Amygdala (tissue), 56 donors: ENCODE results near the gene ACTN1.

ENCODE experiments used
- DNase-seq, 56 donors: peaks; one replicate each; lab custom pipeline; 2025; lab: John Stamatoyannopoulos, UW

ACTN1 gene

GRCh38 chr14:68971411-68972035 is 7.6 kb downstream of the ACTN1 start:
- DNase-seq, result peak in 1 of 56 donors; percentile 22

DNA sequence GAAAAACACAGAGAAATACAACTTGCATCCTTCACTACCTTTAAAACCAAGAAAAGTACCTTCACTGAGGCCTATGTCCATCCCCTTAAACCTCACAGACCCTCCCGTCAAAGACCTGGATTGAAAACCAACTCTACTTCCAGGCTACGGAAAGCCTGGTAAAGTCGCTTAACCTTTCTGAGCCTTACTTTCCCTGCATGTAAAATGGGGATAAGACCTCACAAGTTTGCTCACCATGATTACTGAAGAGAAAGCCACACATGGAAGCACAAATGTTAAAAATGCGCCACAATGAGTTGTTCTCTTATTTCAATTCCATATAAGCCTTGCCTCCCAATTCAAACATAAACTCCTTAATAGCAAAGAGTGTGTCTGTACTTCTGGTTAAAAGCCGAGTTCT is 8.4 kb downstream of the ACTN1 start:
- no peak for DNase-seq

- no peak for DNase-seq
Observed at GRCh38 chr14:68970038-68970612, 9.0 kb downstream of the ACTN1 start.

DNA sequence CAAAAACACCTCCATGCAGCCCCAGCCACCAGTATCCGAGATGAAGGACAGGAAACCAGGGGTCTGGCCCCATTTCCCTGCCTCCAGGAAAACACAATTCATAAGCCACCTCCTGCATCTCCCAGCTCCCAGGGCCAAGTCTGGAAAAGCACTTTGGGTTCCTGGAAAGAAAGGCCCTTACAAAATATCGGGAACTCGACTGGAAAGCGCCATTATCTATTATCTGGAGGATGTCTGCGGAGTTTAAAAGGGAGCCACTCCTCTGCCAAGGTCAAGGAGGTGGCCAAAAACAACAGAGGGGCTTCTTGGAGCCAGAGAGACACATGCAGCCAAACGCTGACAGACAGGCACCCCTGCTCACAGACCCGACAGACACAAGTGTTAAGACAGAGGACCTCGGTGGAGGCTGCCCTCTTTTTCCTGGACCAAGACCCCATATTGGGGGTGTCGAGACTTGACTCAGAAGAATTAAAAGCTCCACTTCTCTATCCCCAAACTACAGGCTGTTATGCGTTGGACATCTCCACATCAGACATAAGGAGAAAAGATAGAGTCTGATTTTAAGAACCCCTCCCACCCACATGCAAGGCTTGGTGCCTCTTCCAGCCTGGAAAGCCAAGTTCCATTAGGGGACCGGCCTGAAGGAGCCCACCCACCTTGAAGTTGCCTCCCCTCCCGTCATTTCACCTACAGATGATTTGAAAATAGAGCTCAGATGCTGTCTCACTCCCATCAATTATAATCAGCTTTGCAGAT is 9.6 kb downstream of the ACTN1 start:
- DNase-seq, result no peak

GRCh38 chr14:68968721-68969120 is 10.4 kb downstream of the ACTN1 start:
- no peak for DNase-seq

DNA sequence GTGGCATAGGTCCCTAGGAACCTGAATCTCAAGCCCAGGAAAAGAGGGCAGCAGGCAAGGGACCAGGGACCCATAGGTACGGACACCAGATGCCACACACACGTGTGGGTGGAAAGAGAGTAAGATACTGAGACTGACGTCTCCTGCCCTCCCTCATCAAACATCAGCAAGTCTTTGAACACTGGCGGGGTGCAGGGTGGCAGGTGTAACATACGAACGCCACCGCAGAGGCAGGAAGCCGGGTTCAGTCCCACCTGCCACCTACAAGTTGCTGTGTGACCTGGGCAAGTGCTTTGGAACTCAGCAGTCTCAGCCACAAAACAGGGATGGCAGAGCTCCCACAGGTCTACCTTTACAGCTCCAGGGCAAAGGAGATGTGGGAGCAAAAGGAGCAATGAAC is 11.1 kb downstream of the ACTN1 start:
- no peak for DNase-seq

DNA sequence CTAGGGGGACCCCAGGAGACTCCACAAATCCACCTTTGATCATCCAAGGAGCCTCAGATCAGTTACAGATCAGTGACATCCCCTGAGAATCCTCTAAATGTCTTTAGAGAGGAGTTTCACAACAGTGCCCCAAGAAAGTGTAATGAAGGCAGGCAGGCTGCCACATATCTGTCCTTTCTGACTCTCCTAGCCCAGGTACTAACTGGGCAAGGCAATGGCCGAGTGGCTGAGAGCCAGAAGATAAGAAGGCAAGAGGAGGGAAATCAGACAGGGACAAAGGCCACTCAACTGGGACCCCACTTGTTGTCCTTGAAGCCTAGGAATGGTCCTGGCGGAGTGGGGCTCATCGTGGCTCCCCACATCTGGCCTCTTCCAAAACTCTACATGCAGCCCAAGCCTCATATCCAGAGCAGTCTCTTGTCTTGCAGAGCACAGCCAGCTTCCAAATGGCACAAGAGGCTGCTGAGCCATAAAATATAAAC is 11.6 kb downstream of the ACTN1 start:
- DNase-seq, result no peak

DNA sequence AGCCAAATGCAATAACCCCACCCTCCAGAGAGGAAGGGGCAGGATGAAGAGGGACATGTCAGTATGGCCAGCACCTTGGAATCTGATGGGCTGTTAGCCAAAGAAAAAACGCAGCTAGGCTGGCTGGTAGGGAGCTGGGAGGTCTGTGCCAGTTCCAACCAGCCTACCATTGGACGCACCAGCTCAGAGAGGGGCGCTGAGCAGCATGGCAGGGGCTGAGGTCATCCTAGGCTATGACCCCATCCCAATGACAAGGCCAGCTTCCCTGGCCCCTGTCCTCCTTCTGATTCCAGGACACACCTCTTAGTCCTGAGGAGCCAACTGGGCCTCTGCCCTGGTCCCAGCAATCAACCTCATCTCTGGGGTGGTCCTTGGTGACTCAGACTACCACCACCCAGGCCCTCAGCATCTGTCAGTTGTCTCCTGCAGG is 12.2 kb downstream of the ACTN1 start:
- no peak for DNase-seq

- DNase-seq, result peak in 1 of 56 donors; percentile 15
Observed at GRCh38 chr14:68965261-68965761, 13.8 kb downstream of the ACTN1 start.

GRCh38 chr14:68964300-68965093 is 14.6 kb downstream of the ACTN1 start:
- peak in 1 of 56 donors; percentile 20 for DNase-seq

GRCh38 chr14:68962681-68963080 is 16.4 kb downstream of the ACTN1 start:
- DNase-seq, result no peak

DNA sequence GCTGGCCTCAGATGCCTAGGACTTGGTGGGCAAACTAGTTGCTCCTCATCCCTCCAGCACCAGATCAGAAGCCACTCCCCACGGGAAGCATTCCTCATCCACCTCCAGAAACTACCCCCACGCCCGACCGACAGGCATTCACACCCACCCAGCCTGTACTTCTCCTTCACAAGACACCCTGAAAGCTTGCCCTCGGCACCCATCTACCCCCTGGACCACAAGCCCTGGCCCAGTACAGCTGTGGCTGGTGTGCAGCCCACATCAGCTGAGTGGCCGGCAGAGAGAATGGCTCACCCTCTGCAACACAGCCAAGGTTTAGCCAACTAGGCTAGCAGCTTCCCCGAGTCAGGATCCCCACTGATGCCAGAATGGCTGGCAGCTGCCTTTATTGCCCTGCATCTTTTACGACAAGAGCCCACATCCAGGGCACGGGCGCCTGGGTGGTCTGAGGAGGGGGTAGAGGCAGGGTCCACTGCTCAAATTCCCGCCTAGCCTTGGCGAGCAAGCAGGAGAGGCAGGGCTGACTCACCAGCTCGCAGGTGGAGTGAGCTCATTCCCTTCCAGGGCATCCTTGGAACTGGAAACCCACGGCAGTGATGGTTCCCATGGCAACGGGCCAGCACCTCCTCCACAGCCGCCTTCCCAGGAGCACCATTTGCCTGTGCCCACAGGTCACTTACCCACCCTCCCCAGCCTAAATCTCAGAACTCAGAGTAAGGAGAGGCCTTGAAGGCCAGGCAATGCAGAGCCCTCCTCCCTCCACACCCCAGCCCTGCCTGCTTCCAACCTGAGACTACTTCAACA is 17.1 kb downstream of the ACTN1 start:
- DNase-seq, result peak in 37 of 56 donors; percentile 10 to 77 (median 45)

GRCh38 chr14:68961361-68961760 is 17.7 kb downstream of the ACTN1 start:
- no peak for DNase-seq

- no peak for DNase-seq
Observed at GRCh38 chr14:68960123-68960522, 19.0 kb downstream of the ACTN1 start.

DNA sequence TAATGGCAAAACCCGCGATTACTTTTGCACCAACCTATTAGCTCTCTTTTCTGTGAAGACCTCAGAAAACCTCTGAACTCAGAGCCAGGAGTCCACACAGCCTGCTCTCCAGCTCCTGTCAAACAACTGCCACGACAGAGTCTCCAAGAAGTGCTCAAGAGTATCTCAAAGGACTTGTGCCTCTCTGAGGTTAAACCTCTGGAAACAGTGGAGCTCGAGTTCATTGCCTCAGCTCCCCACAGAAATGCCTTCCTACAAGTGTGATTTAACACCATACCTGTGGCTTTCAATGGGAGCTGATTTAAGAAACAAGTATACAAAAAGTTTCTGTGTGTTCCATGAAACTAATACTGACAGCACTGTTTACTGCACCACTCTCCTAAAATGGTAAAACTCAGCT is 20.1 kb downstream of the ACTN1 start:
- no peak for DNase-seq

GRCh38 chr14:68958553-68958952 is 20.5 kb downstream of the ACTN1 start:
- no peak for DNase-seq

- DNase-seq, result no peak
Observed at GRCh38 chr14:68957775-68958174, 21.3 kb downstream of the ACTN1 start.

DNA sequence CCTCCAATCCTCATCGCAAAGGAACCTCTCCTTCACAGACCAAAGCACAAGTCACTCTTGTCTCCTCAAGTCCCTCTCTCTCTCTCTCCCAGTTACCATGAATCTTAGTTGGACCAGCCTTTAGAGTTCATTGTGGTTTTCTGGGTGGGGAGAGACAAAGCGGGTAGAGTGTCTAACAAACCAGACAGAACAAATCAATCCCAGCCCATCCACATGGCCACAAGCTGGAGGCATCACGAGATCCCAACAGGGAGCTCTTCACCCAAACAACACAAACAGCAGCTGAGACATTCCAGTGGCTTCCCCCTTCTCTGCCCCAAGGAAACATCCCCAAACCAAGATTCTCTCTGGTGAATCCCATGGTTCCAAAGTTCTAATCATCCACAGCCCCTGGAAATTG is 22.4 kb downstream of the ACTN1 start:
- no peak for DNase-seq

- no peak for DNase-seq
Observed at GRCh38 chr14:68955851-68956179, 23.3 kb downstream of the ACTN1 start.
